Stimulated activated CD4-positive, alpha-beta T cell treated with anti-CD3 and anti-CD28 coated beads, Interleukin-2, amount 100 ng/mL, for 4 hours (primary cell): ENCODE measurements around the gene SH3BP1.
A peak's percentile ranks its signal among the peaks of the same experiment; 100 is the strongest.
"Not testable (repeated sequence)": the region's sequence is repeated elsewhere in the genome, so short reads cannot be mapped to it uniquely, and the experiment has no call there.

Experiments used
- DNase-seq: peaks from one replicate; pipeline ENCODE4 v3.0.0-alpha.2; 2020; ENCODE audit warnings: low read depth

SH3BP1 gene

GRCh38 chr22:37639070-37639760 is at the start of gene SH3BP1:
Gene SH3BP1 (plus strand): TSS chr22:37639669. CDS start chr22:37639788, 119 bp downstream.
- peak; percentile 36 for DNase-seq

- not testable (repeated sequence) for DNase-seq
Observed at GRCh38 chr22:37591081-37591480, 48.4 kb upstream of the SH3BP1 start.

- no peak for DNase-seq
Observed at GRCh38 chr22:37591823-37592404, 47.6 kb upstream of the SH3BP1 start.

- DNase-seq: no peak
Observed at GRCh38 chr22:37594237-37594636, 45.2 kb upstream of the SH3BP1 start.

- DNase-seq: no peak
Observed at GRCh38 chr22:37599153-37599552, 40.3 kb upstream of the SH3BP1 start.

- no peak for DNase-seq
Observed at GRCh38 chr22:37601203-37601539, 38.3 kb upstream of the SH3BP1 start.

- no peak for DNase-seq
Observed at GRCh38 chr22:37601540-37602442, 37.7 kb upstream of the SH3BP1 start.

- not testable (repeated sequence) for DNase-seq
Observed at GRCh38 chr22:37602546-37603277, 36.8 kb upstream of the SH3BP1 start.

- DNase-seq: no peak
Observed at GRCh38 chr22:37604074-37604473, 35.4 kb upstream of the SH3BP1 start.

GRCh38 chr22:37604875-37605274 is 34.6 kb upstream of the SH3BP1 start:
- DNase-seq: peak; percentile 29

- peak; percentile 88 for DNase-seq
Observed at GRCh38 chr22:37607010-37607934, 32.2 kb upstream of the SH3BP1 start.

- no peak for DNase-seq
Observed at GRCh38 chr22:37607935-37608476, 31.5 kb upstream of the SH3BP1 start.

- DNase-seq: peak; percentile 91
Observed at GRCh38 chr22:37608477-37609239, 30.8 kb upstream of the SH3BP1 start, which contains the start of gene GGA1. Gene GGA1 (plus strand): TSS chr22:37608834. CDS start chr22:37608861, 27 bp downstream.

- DNase-seq: no peak
Observed at GRCh38 chr22:37609240-37610152, 30.0 kb upstream of the SH3BP1 start.

- DNase-seq: not testable (repeated sequence)
Observed at GRCh38 chr22:37610153-37610475, 29.4 kb upstream of the SH3BP1 start.

- DNase-seq: no peak
Observed at GRCh38 chr22:37610480-37611129, 28.9 kb upstream of the SH3BP1 start.

GRCh38 chr22:37611207-37611606 is 28.3 kb upstream of the SH3BP1 start:
- no peak for DNase-seq
